ENCODE measurements around the gene VARS2. TPM values are rescaled to one million over a fixed set of nuclear protein-coding genes. Genes with fewer than 3 reads are reported as not detected.

The VARS2 gene
- total RNA-seq, 1 experiment from 2014 or later = 60.3 TPM

- Histone ChIP-seq H3K9me3 (ENCODE audit: insufficient read depth, low read depth) (no peaks in the 10 kb centered on the region), H3F3A (ENCODE audit: insufficient read depth, low read depth) (peaks cover 14% of the 10 kb centered on the region; the same call in 1 of the 2 replicates), H3K27me3 (ENCODE audit: insufficient read depth, low read depth) (no peaks in the 10 kb centered on the region), H3K79me2 (ENCODE audit: low read depth) (no peaks in the 10 kb centered on the region), H3K4me1 (replicated peaks; ENCODE audit: insufficient read depth) (peaks cover 23% of the 10 kb centered on the region), H3K36me3 (ENCODE audit: low read depth) (no peaks in the 10 kb centered on the region), H3K4me3 (no peak overlapping the region), H3K27ac (no peak overlapping the region), H3K9me2 (ENCODE audit: insufficient read depth) (no peaks in the 10 kb centered on the region), H3K4me2 (no peak overlapping the region), H4K20me1 (ENCODE audit: insufficient read depth) (no peaks in the 10 kb centered on the region), H2AFZ (no peak overlapping the region)
- ChIA-PET POLR2A (ENCODE audit: unreplicated experiment) (no interaction called here), CTCF (interaction anchor here (2.6 to 5.7 kb wide), 2 partner anchors 153 to 170 kb away, joined by 15 to 69 read pairs; no protein-coding TSS in a partner anchor)
- intact Hi-C loops (cut with micrococcal nuclease; ENCODE audit: unreplicated experiment) = loop anchor here (10.0 kb wide), 1 partner anchor 448 kb away; no protein-coding TSS in a partner anchor
- no TSS peak for BruUV-seq (replicated peaks)
- TF ChIP-seq EZH2 (IDR thresholded peaks at IDR 0.05; ENCODE audit: low read depth) = no peak
- TF ChIP-seq CTCF (conservative IDR thresholded peaks at IDR 0.05) = no peak
- DNase-seq = no peak
These were observed 3.0 kb downstream of the VARS2 start for GRCh38 chr6:30917041-30917440.

- DNase-seq = no peak
- H3K9me2 ChIP-seq (ENCODE audit: insufficient read depth) = no peaks in the 10 kb centered on the region
- BruUV-seq (replicated peaks) = no TSS peak
- TF ChIP-seq EZH2 (IDR thresholded peaks at IDR 0.05; ENCODE audit: low read depth) (no peak), CTCF (conservative IDR thresholded peaks at IDR 0.05) (no peak)
- H3K79me2 ChIP-seq (ENCODE audit: low read depth) = no peaks in the 10 kb centered on the region
- H3K9me3 ChIP-seq (ENCODE audit: insufficient read depth, low read depth) = no peaks in the 10 kb centered on the region
- H3K4me3 ChIP-seq = no peak overlapping the region
- H3F3A ChIP-seq (ENCODE audit: insufficient read depth, low read depth) = peaks cover 10% of the 10 kb centered on the region; the same call in 1 of the 2 replicates
- no peaks in the 10 kb centered on the region for H3K27me3 ChIP-seq (ENCODE audit: insufficient read depth, low read depth)
- H3K4me1 ChIP-seq (replicated peaks; ENCODE audit: insufficient read depth) = peaks cover 27% of the 10 kb centered on the region
- H2AFZ ChIP-seq = no peak overlapping the region
- H4K20me1 ChIP-seq (ENCODE audit: insufficient read depth) = no peaks in the 10 kb centered on the region
- H3K4me2 ChIP-seq = no peak overlapping the region
- intact Hi-C loops (cut with micrococcal nuclease; ENCODE audit: unreplicated experiment) = loop anchor here (10.0 kb wide), 1 partner anchor 447 kb away; no protein-coding TSS in a partner anchor
- no peak overlapping the region for H3K27ac ChIP-seq
- CTCF ChIA-PET = interaction anchor here (2.6 to 5.7 kb wide), 2 partner anchors 152 to 170 kb away, joined by 15 to 69 read pairs; no protein-coding TSS in a partner anchor
- no peaks in the 10 kb centered on the region for H3K36me3 ChIP-seq (ENCODE audit: low read depth)
- POLR2A ChIA-PET (ENCODE audit: unreplicated experiment) = no interaction called here
These were observed 3.4 kb downstream of the VARS2 start for GRCh38 chr6:30917487-30917886.

GRCh38 chr6:30918670-30919069, 4.6 kb downstream of the VARS2 start:
- POLR2A ChIA-PET (ENCODE audit: unreplicated experiment) = no interaction called here
- intact Hi-C loops (cut with micrococcal nuclease; ENCODE audit: unreplicated experiment) = loop anchor here (10.0 kb wide), 1 partner anchor 446 kb away; no protein-coding TSS in a partner anchor
- H3K9me3 ChIP-seq (ENCODE audit: insufficient read depth, low read depth) = no peaks in the 10 kb centered on the region

More at GRCh38 chr6:30918670-30919069, 4.6 kb downstream of the VARS2 start:
- no peaks in the 10 kb centered on the region for H4K20me1 ChIP-seq (ENCODE audit: insufficient read depth)
- no TSS peak for BruUV-seq (replicated peaks)
- peaks cover under 1% of the 10 kb centered on the region; the same call in 1 of the 2 replicates for H3F3A ChIP-seq (ENCODE audit: insufficient read depth, low read depth)
- no peak for DNase-seq
- H3K4me1 ChIP-seq (replicated peaks; ENCODE audit: insufficient read depth) = peaks cover 34% of the 10 kb centered on the region
- no peaks in the 10 kb centered on the region for H3K9me2 ChIP-seq (ENCODE audit: insufficient read depth)
- no peak overlapping the region for H2AFZ ChIP-seq
- TF ChIP-seq EZH2 (IDR thresholded peaks at IDR 0.05; ENCODE audit: low read depth) = no peak
- no peak for TF ChIP-seq CTCF (conservative IDR thresholded peaks at IDR 0.05)
- no peak overlapping the region for H3K4me3 ChIP-seq
- no peak overlapping the region for H3K27ac ChIP-seq
- no peaks in the 10 kb centered on the region for H3K36me3 ChIP-seq (ENCODE audit: low read depth)
- no peaks in the 10 kb centered on the region for H3K27me3 ChIP-seq (ENCODE audit: insufficient read depth, low read depth)
- no peak overlapping the region for H3K4me2 ChIP-seq
- CTCF ChIA-PET = interaction anchor here (0.6 kb wide), 1 partner anchor 162 kb away, joined by 3 read pairs; no protein-coding TSS in a partner anchor
- H3K79me2 ChIP-seq (ENCODE audit: low read depth) = no peaks in the 10 kb centered on the region

Data from PC-9 (cell line).